ENCODE measurements around the gene DEDD.
A peak's percentile ranks its signal among the peaks of the same experiment; 100 is the strongest.
"Not testable (repeated sequence)": the region's sequence is repeated elsewhere in the genome, so short reads cannot be mapped to it uniquely, and the experiment has no call there.

Gene DEDD

GRCh38 chr1:161122967-161123366, 9.5 kb downstream of the DEDD start:
- no peak overlapping the region for H3K27ac ChIP-seq
- TF ChIP-seq ZFX (IDR thresholded peaks at IDR 0.05; ENCODE audit: borderline replicate concordance): no peak
- TF ChIP-seq, protein P1, sequence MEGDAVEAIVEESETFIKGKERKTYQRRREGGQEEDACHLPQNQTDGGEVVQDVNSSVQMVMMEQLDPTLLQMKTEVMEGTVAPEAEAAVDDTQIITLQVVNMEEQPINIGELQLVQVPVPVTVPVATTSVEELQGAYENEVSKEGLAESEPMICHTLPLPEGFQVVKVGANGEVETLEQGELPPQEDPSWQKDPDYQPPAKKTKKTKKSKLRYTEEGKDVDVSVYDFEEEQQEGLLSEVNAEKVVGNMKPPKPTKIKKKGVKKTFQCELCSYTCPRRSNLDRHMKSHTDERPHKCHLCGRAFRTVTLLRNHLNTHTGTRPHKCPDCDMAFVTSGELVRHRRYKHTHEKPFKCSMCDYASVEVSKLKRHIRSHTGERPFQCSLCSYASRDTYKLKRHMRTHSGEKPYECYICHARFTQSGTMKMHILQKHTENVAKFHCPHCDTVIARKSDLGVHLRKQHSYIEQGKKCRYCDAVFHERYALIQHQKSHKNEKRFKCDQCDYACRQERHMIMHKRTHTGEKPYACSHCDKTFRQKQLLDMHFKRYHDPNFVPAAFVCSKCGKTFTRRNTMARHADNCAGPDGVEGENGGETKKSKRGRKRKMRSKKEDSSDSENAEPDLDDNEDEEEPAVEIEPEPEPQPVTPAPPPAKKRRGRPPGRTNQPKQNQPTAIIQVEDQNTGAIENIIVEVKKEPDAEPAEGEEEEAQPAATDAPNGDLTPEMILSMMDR (IDR thresholded peaks at IDR 0.05): no peak

GRCh38 chr1:161121834-161122233, 10.6 kb downstream of the DEDD start:
- TF ChIP-seq ZFX (IDR thresholded peaks at IDR 0.05; ENCODE audit: borderline replicate concordance): no peak
- TF ChIP-seq, protein P1 (IDR thresholded peaks at IDR 0.05): no peak

GRCh38 chr1:161121042-161121650, 11.3 kb downstream of the DEDD start:
- TF ChIP-seq, protein P1 (IDR thresholded peaks at IDR 0.05): no peak
- TF ChIP-seq ZFX (IDR thresholded peaks at IDR 0.05; ENCODE audit: borderline replicate concordance): no peak
- no peak overlapping the region; the same call in 1 of the 2 replicates for H3K27ac ChIP-seq

More at GRCh38 chr1:161121834-161122233, 10.6 kb downstream of the DEDD start:
- H3K27ac ChIP-seq: no peak overlapping the region

DNA sequence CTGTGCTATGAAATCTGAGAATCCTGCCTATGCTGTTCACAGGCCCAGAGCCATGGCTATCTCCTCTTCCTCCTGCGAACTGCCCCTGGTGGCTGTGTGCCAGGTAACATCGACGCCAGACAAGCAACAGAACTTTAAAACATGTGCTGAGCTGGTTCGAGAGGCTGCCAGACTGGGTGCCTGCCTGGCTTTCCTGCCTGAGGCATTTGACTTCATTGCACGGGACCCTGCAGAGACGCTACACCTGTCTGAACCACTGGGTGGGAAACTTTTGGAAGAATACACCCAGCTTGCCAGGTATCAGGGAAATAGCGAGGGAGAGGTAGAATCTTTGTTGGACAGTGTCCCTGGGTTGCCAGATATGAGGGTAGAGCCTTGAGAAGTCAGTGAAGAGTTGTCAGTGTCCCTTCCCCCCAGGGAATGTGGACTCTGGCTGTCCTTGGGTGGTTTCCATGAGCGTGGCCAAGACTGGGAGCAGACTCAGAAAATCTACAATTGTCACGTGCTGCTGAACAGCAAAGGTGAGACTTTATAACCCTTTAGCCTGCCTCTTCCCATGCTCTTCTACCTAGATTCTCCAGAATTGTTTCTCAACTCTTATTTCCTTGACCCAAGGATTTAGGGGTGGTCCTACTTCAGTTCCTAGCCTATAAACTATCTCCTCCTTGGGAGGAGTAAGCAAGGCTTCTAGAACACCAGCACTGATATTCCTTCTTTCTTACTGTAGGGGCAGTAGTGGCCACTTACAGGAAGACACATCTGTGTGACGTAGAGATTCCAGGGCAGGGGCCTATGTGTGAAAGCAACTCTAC, 13.2 kb downstream of the DEDD start:
- H3K27ac ChIP-seq: peak overlapping the region; percentile 96
- no peak for TF ChIP-seq ZFX (IDR thresholded peaks at IDR 0.05; ENCODE audit: borderline replicate concordance)
- TF ChIP-seq, protein P1 (IDR thresholded peaks at IDR 0.05): peak; percentile 72

- H3K27ac ChIP-seq: peak within 1 kb of the TSS; percentile 96
- TF ChIP-seq, protein P1 (IDR thresholded peaks at IDR 0.05): no peak
- no peak for TF ChIP-seq ZFX (IDR thresholded peaks at IDR 0.05; ENCODE audit: borderline replicate concordance)
Observed at GRCh38 chr1:161117759-161118581, 14.5 kb downstream of the DEDD start, which contains the start of the genes NIT1 and PFDN2. Gene NIT1, plus strand, starts transcription at chr1:161118105. Its CDS starts 72 bp downstream, at chr1:161118177. Gene PFDN2, minus strand, starts transcription at chr1:161118037. Its CDS starts 11 bp downstream, at chr1:161118026.

GRCh38 chr1:161115961-161116360, 16.5 kb downstream of the DEDD start:
- H3K27ac ChIP-seq: not testable (repeated sequence)

GRCh38 chr1:161115132-161115711, 17.2 kb downstream of the DEDD start:
- TF ChIP-seq, protein P1 (IDR thresholded peaks at IDR 0.05): no peak
- no peak for TF ChIP-seq ZFX (IDR thresholded peaks at IDR 0.05; ENCODE audit: borderline replicate concordance)
- H3K27ac ChIP-seq: peak overlapping the region; percentile 5; the same call in 1 of the 2 replicates
